NCI-H1694 treated with DMSO at 0.1 percent for 48 hours (cell line): Measurements from ENCODE around the gene ZFX.

Experiments used
- DNase-seq: peaks from one replicate; lab custom pipeline; 2025; lab: John Stamatoyannopoulos, UW

The ZFX gene

GRCh38 chrX:24202465-24203031 is 53.0 kb downstream of the ZFX start:
- DNase-seq: no peak

DNA sequence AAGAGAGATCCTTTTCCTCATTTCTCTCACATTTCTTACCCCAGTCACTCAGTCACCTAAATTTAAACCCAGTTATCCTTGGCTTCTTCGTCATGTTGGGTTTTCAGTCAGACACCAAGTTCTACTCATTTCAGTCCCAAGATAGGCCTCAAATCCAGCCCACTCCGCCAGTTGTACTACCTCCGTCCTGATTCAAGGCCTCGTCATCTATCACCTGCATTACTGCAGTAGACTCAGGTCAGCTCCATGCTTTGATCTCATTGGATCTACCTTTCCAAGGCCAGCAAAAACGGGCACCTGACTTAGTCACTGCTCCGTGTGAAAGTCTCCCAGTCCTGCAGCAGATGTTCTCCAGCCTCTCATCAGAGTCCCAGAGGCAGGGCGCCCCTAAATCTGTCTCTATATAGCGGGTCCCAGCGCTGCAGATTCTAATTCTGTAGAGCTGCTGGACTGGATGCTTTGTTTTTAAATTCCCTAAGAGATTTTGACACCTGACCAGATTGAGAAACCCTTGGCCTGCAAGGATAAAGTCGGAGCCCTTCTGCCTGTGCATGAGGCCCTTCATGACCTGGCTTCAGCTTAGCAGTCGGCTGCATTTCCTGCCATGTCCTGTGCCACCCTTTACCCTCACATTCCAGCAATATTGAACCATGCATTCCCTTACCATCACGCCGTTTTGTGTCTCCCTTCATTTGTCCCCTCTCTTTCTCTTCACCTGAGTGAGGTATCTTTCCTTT is 53.7 kb downstream of the ZFX start:
- no peak for DNase-seq

- DNase-seq: no peak
Measured at GRCh38 chrX:24204331-24204730, 54.8 kb downstream of the ZFX start.

- no peak for DNase-seq
Measured at GRCh38 chrX:24204958-24205357, 55.4 kb downstream of the ZFX start.

GRCh38 chrX:24207826-24208225 is 58.3 kb downstream of the ZFX start:
- no peak for DNase-seq

DNA sequence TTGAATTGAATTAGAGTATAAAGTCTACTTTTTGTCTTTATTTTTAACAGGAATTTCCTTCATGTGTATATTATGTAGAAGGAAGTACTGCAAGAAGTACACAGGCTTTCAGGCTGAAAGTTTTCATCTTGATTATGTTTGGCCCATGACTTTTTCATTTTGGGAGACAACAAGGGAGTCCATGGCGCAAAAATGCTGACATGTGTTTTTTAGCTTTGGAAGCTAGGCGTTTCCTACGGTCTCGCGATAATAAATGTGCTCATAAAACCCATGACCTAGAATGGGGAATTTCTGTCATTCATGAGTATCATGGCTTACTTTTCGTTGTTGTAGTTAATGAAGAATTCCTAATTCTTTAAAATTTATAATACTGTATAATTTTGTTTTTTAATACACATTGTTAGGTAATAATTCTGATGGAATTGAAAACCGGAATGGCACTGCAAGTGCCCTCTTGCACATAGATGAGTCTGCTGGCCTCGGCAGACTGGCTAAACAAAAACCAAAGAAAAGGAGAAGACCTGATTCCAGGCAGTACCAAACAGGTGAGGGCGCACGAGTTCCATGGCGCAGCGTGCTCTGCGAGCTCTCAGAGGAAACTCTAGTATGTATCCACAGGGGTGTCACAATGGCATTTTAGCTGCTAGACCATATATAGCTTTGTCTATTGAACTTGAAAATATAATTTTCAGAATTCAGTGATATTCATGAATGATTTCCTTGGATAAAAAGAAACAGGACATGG is 59.1 kb downstream of the ZFX start:
- DNase-seq: no peak

GRCh38 chrX:24210190-24210589 is 60.7 kb downstream of the ZFX start:
- DNase-seq: no peak

DNA sequence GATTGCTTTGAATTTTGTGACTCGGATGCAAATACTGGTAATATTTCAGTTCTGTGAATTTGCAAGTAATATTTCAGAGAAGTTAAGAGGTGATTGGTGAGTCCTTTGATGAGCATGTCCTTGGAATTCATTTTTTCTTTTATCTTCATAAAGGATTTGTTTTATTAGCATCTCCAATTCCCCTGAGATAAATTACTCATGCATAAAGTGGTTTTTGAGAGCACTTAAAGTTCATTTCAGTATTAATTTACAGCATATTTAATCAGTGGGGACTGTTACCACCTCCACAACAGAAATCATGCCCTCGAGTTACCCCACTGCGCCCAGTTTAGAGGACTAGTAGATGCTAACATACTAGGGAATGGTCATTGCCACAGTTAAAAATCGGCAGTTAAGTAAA is 65.0 kb downstream of the ZFX start:
- DNase-seq: no peak

DNA sequence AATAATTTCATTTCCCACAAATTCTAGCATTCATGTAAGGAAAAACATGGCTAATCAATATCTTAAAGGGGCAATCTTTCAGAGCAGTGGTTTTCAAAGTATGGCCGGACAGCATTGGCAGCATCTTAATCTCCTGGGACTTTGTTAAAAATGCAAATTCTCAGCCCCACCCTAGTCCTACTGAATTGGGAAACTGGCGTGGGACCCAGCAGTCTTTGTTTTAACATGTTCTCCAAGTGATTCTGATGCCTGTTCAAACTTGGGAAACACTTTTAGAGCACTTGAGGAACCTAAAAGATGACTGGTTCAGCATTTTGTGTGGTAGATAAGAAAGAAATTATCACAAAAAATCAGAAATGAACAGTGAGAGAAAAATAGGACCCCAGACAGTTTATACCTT is 65.7 kb downstream of the ZFX start:
- DNase-seq: no peak

DNA sequence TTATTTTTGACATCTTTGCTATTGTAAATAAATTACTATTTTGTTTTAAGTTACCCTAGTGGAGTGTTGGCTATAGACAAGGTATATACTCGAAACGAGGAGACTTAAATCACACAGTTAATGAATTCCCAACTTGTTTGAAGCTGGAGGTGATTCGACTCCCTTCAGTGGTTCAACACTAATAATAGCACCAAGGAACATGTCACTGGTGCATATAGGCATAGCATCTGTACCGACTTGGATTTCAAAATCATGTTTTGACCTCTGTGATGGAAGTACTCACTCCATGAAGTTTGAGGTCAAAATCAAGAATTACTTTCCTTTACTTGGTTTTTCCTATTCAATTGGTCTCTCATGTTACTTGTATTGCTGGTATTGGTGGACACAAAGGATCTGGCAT is 66.5 kb downstream of the ZFX start:
- no peak for DNase-seq

DNA sequence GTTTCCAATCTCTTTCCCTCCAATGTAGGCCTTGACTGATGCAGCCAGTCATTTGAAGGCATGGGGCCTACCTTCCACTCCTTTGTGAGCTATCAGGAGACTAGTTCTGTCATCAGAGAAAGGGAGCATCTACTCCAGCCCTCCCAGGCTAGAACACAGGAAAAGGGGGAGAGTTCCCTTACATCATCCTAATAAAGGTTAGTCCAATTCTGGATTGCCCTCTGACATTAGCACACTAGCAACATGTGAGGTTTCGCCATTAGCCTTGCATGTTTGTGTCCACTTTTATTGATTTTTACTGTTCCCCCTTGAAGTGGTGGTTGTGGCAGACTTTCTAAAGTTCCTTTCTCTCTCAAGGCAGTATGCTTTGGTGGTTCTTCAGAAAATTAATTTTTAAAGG is 67.3 kb downstream of the ZFX start:
- DNase-seq: no peak

- no peak for DNase-seq
Measured at GRCh38 chrX:24219320-24219719, 69.8 kb downstream of the ZFX start.

- DNase-seq: no peak
Measured at GRCh38 chrX:24221872-24222271, 72.3 kb downstream of the ZFX start.

GRCh38 chrX:24225265-24225664 is 75.7 kb downstream of the ZFX start:
- DNase-seq: no peak

DNA sequence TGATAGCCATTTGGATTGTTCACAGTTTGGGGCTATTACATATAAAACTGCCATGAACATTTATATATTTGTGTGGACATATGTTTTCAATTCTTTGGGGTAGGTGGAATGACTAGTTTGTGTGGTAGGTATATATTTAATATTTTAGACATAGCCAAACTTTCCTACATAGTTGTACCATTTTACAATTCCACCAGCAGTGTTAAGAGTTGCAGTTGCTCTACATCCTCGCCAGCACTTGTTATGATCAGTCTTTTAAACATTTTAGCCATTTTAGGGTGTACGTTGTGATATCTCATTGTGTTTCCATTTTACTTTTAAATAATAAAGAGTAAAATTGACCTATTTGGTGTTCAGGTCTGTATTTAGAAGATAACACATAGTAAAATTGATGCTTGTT is 76.6 kb downstream of the ZFX start:
- DNase-seq: no peak

DNA sequence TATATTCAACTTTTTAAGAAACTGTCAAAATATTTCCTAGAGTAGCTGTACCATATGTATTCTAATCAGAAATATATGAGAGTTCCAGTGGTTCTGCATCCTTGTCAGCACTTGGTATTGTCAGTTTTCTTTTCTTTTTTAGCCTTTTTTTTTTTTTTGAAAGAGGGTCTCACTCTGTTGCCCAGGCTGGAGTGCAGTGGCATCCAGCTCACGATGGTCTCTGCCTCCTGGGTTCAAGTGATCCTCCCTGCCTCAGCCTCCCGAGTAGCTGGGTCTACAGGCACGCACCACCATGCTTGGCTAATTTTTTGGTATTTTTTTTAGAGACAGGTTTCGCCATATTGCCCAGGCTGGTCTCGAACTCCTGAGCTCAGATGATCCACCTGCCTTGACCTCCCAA is 79.1 kb downstream of the ZFX start:
- no peak for DNase-seq

DNA sequence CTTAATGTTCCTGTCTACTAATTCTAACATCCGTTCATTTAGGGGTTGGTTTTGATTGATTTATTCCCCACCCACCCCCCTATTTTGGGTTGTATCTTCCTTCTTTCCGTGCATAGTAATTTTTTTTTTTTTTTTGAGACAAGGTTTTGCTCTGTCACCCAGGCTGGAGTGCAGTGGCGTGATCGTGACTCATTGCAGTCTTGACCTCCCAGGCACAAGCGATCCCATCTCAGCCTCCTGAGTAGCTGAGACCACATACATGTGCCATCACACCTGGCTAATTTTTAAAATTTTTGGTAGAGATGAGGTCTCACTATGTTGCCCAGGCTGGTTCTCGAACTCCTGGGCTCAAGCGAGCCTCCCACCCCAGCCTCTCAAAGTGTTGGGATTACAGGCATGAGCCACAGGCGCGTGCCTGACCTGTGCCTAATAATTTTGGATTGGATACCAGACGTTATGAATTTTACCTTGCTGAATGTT is 79.9 kb downstream of the ZFX start:
- no peak for DNase-seq

- DNase-seq: no peak
Measured at GRCh38 chrX:24229976-24230375, 80.4 kb downstream of the ZFX start.

GRCh38 chrX:24231131-24231540 is 81.6 kb downstream of the ZFX start:
- no peak for DNase-seq

- DNase-seq: no peak
Measured at GRCh38 chrX:24231641-24232179, 82.2 kb downstream of the ZFX start.

GRCh38 chrX:24232796-24233195 is 83.3 kb downstream of the ZFX start:
- no peak for DNase-seq

GRCh38 chrX:24235084-24235710 is 85.7 kb downstream of the ZFX start:
- DNase-seq: no peak
